Chondrocyte (in vitro differentiated cells): Measurements from ENCODE around the gene TPPP3. TPM values are rescaled to one million over a fixed set of nuclear protein-coding genes. Genes with fewer than 3 reads are reported as not detected.
"Not testable (repeated sequence)": the region's sequence is repeated elsewhere in the genome, so short reads cannot be mapped to it uniquely, and the experiment has no call there.

ENCODE experiments used
- DNase-seq: peaks from one replicate; pipeline ENCODE4 v3.0.0; 2021; ENCODE audit warnings: mixed read lengths, low spot score
- H3K27ac Mint-ChIP-seq: one replicate; pipeline ENCODE4 v1.8.0; 2021; ENCODE audit warnings: mild to moderate bottlenecking, moderate library complexity, mixed read lengths; ENCODE audit not compliant: unreplicated experiment
- H3K27me3 Mint-ChIP-seq: 2 replicates; pipeline ENCODE4 v1.8.0; 2021; ENCODE audit warnings: low read depth, mixed read lengths
- H3K36me3 Mint-ChIP-seq: 2 replicates; pipeline ENCODE4 v1.8.0; 2021; ENCODE audit warnings: low read depth, mixed read lengths
- H3K4me1 Mint-ChIP-seq: 2 replicates; pipeline ENCODE4 v1.8.0; 2021; ENCODE audit warnings: low read depth, mild to moderate bottlenecking, mixed read lengths
- H3K4me3 Mint-ChIP-seq: one replicate; pipeline ENCODE4 v1.8.0; 2021; ENCODE audit warnings: mild to moderate bottlenecking, moderate library complexity, mixed read lengths; ENCODE audit not compliant: unreplicated experiment
- H3K9me3 Mint-ChIP-seq: 2 replicates; pipeline ENCODE4 v1.8.0; 2021; ENCODE audit warnings: low read depth, mixed read lengths
- CTCF ChIP-seq: fragments of 200-600 bp; sonication (generic); IDR thresholded peaks from 2 replicates; pipeline ENCODE4 v1.5.0; 2021; ENCODE audit warnings: antibody characterized with exemption, mild to moderate bottlenecking, moderate library complexity
- total RNA-seq: library from RNA; stranded (reverse); gene quantifications from 3 replicates; pipeline ENCODE4 v1.2.1, GENCODE V29; 2021

TPPP3 gene
- total RNA-seq, 1 donor from 2014 or later: 2.7 TPM

- no peak overlapping the region for H3K27ac Mint-ChIP-seq
- H3K36me3 Mint-ChIP-seq: peaks cover 1% of the 10 kb centered on the region
- DNase-seq: no peak
- H3K4me1 Mint-ChIP-seq: no peaks in the 10 kb centered on the region
- TF ChIP-seq CTCF: no peak
- H3K4me3 Mint-ChIP-seq: no peak overlapping the region
- no peaks in the 10 kb centered on the region for H3K9me3 Mint-ChIP-seq
- H3K27me3 Mint-ChIP-seq: peaks cover 18% of the 10 kb centered on the region
Observed at GRCh38 chr16:67386861-67387455, 6.3 kb downstream of the TPPP3 start.

- H3K36me3 Mint-ChIP-seq: peaks cover 1% of the 10 kb centered on the region
- H3K9me3 Mint-ChIP-seq: no peaks in the 10 kb centered on the region
- no peak for DNase-seq
- H3K4me1 Mint-ChIP-seq: no peaks in the 10 kb centered on the region
- no peak overlapping the region for H3K27ac Mint-ChIP-seq
- TF ChIP-seq CTCF: no peak
- no peak overlapping the region for H3K4me3 Mint-ChIP-seq
- H3K27me3 Mint-ChIP-seq: peaks cover 20% of the 10 kb centered on the region
Observed at GRCh38 chr16:67384778-67385510, 8.4 kb downstream of the TPPP3 start.

GRCh38 chr16:67383284-67383683, 10.0 kb downstream of the TPPP3 start:
- DNase-seq: no peak
- no peak for TF ChIP-seq CTCF
- Mint-ChIP-seq H3K4me1 (no peaks in the 10 kb centered on the region), H3K4me3 (no peak overlapping the region), H3K27ac (no peak overlapping the region), H3K36me3 (no peaks in the 10 kb centered on the region), H3K9me3 (no peaks in the 10 kb centered on the region), H3K27me3 (peaks cover 20% of the 10 kb centered on the region)

- Mint-ChIP-seq H3K27ac (no peak overlapping the region), H3K27me3 (peaks cover 16% of the 10 kb centered on the region), H3K9me3 (no peaks in the 10 kb centered on the region), H3K4me3 (no peak overlapping the region), H3K36me3 (no peaks in the 10 kb centered on the region), H3K4me1 (no peaks in the 10 kb centered on the region)
- DNase-seq: no peak
- no peak for TF ChIP-seq CTCF
Observed at GRCh38 chr16:67378642-67379041, 14.7 kb downstream of the TPPP3 start.

- DNase-seq, H3K4me3 Mint-ChIP-seq, H3K4me1 Mint-ChIP-seq, H3K27ac Mint-ChIP-seq, H3K36me3 Mint-ChIP-seq, H3K9me3 Mint-ChIP-seq: not testable (repeated sequence)
- H3K27me3 Mint-ChIP-seq: peaks cover 13% of the 10 kb centered on the region
Observed at GRCh38 chr16:67376012-67376411, 17.3 kb downstream of the TPPP3 start.

GRCh38 chr16:67372664-67373063, 20.6 kb downstream of the TPPP3 start:
- TF ChIP-seq CTCF: peak; percentile 78
- Mint-ChIP-seq H3K36me3 (no peaks in the 10 kb centered on the region), H3K4me3 (no peak overlapping the region)

More at GRCh38 chr16:67372664-67373063, 20.6 kb downstream of the TPPP3 start:
- Mint-ChIP-seq H3K27ac (no peak overlapping the region), H3K4me1 (no peaks in the 10 kb centered on the region), H3K9me3 (no peaks in the 10 kb centered on the region), H3K27me3 (peaks cover 11% of the 10 kb centered on the region)
- DNase-seq: no peak
